Sigmoid colon (tissue), 7 donors: ENCODE data around the gene TMEM30A. TPM values are rescaled to one million over a fixed set of nuclear protein-coding genes. Genes with fewer than 3 reads are reported as not detected.

Experiments
- DNase-seq: peaks from one replicate; pipeline ENCODE4 v3.0.0-alpha.2; 2019
- H3K27ac ChIP-seq, 4 donors: fragments of 200-600 bp; sonication (generic); one replicate each; pipeline ENCODE4 v1.5.1; 2016 to 2019; ENCODE audit warnings: mild to moderate bottlenecking in 1 of 4
- H3K27me3 ChIP-seq, 3 donors: fragments of 200-600 bp; sonication (generic); one replicate each; pipeline ENCODE4 v1.5.1; 2019; ENCODE audit warnings: mild to moderate bottlenecking in 1 of 3
- H3K36me3 ChIP-seq, 4 donors: fragments of 200-600 bp; sonication (generic); one replicate each; pipeline ENCODE4 v1.5.1; 2016 to 2019
- H3K4me1 ChIP-seq, 4 donors: fragments of 200-600 bp; sonication (generic); one replicate each; pipeline ENCODE4 v1.5.1; 2017 to 2019
- H3K4me3 ChIP-seq, 4 donors: fragments of 200-600 bp; sonication (generic); one replicate each; pipeline ENCODE4 v1.5.1; 2017 to 2019; ENCODE audit warnings: mild to moderate bottlenecking in 2 of 4, moderate library complexity in 1 of 4
- H3K9me3 ChIP-seq, 4 donors: fragments of 200-600 bp in 3 of 4; sonication (generic) in 3 of 4; one replicate each; pipeline versions ENCODE4 v1.5.1 to v1.6.1; 2013 to 2019
- EP300 ChIP-seq, 4 donors: sonication (generic); formaldehyde crosslinking; IDR thresholded peaks; one replicate each; pipeline ENCODE4 v1.6.1; 2017; ENCODE audit warnings: antibody characterized with exemption in 4 of 4
- POLR2A ChIP-seq, 2 donors: fragments of 450-650 bp; IDR thresholded peaks; one replicate each; pipeline ENCODE4 v1.6.1; 2016; ENCODE audit warnings: antibody characterized with exemption in 2 of 2, mild to moderate bottlenecking in 2 of 2, moderate library complexity in 2 of 2
- POLR2AphosphoS5 ChIP-seq, 4 donors: sonication (generic); formaldehyde crosslinking; IDR thresholded peaks; one replicate each; pipeline ENCODE4 v1.6.1; 2017; ENCODE audit warnings: antibody characterized with exemption in 4 of 4
- WGBS, 2 donors: extraction: QIAGEN DNeasy Blood & Tissue Kit; methylation state at CpG; one replicate each; pipeline ENCODE4 v1.1.7; 2013; 5-methylcytosine and 5-hydroxymethylcytosine counted together
- intact Hi-C: fragments of 100-400 bp; cut with DNase I; formaldehyde crosslinking; loops from one replicate; pipeline ENCODE4 v1.15.1; 2023
- polyA plus RNA-seq, 3 donors: library from polyadenylated mRNA; stranded (reverse); fragments of 200-250 nt; gene quantifications; one replicate each; pipeline ENCODE4 v1.2.3, GENCODE V29; 2013
- total RNA-seq, 4 donors: library from RNA; depleted of rRNA; stranded (reverse); fragments of >200 nt; gene quantifications; one replicate each; pipeline ENCODE4 v1.1.0, GENCODE V29; 2016
- TF ChIP-seq, protein P1 (sequence below), 4 experiments: fragments of 450-650 bp in 3 of 4; fragments of 200-600 bp in 1 of 4; IDR thresholded peaks; one replicate each; pipeline ENCODE4 v1.5.1; 2016 to 2019; ENCODE audit warnings: antibody characterized with exemption in 4 of 4, mild to moderate bottlenecking in 3 of 4, moderate library complexity in 2 of 4
- donor health status: healthy with polysubstance abuse.
- donor health status: Bipolar disorder and iron deficiency.
- donor health status: healthy.

Gene TMEM30A
- total and polyA plus RNA-seq, 7 donors, result 10.8 to 95.6 (median 69.5) TPM

DNA sequence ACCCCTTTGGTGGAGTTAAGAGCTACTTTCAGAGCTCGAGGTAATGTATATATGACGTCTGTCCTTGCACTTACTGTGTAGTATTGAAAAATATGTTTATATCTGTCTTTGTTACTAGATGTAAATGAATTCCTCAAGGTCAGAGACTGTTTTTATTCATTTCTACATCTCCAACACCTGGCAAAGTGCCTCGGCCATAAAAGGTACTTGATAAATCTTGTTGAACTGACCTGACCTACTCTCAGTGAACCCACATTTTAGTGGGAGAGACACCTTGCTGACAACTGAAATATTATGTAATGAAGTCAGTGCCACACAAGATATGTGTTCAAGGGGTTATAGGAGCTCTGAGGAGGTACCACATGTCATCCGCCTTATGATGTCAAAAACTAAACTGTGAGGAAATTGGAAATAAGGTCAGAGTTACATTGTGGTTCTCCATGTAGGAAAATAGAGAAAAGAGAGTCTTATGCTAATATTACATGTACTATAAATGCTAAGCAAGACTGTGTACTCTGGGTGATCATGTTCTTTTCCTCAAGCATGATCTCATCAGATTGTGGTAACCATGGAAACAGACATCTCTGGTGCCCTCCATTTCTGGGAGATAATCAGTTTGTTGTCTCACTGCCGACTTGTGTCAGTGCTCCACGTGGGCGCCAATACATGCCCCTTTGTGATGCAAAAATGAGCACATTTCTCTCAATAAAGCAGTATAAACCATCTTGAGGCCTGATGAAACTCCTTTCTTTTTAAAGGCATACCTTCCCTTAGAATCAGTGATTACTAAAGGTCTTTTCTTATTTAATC, 5.7 kb upstream of the TMEM30A start:
- TF ChIP-seq, protein P1, sequence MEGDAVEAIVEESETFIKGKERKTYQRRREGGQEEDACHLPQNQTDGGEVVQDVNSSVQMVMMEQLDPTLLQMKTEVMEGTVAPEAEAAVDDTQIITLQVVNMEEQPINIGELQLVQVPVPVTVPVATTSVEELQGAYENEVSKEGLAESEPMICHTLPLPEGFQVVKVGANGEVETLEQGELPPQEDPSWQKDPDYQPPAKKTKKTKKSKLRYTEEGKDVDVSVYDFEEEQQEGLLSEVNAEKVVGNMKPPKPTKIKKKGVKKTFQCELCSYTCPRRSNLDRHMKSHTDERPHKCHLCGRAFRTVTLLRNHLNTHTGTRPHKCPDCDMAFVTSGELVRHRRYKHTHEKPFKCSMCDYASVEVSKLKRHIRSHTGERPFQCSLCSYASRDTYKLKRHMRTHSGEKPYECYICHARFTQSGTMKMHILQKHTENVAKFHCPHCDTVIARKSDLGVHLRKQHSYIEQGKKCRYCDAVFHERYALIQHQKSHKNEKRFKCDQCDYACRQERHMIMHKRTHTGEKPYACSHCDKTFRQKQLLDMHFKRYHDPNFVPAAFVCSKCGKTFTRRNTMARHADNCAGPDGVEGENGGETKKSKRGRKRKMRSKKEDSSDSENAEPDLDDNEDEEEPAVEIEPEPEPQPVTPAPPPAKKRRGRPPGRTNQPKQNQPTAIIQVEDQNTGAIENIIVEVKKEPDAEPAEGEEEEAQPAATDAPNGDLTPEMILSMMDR (IDR thresholded peaks at IDR 0.05), result no peak
- TF ChIP-seq EP300 (IDR thresholded peaks at IDR 0.05) (no peak), POLR2A (IDR thresholded peaks at IDR 0.05) (no peak), POLR2AphosphoS5 (IDR thresholded peaks at IDR 0.05) (no peak)
- H3K27ac ChIP-seq, result peak overlapping the region in 2 of 4 donors; percentile 6 to 34
- no peaks in the 10 kb centered on the region for H3K9me3 ChIP-seq
- WGBS, 2 donors, result 79 to 83% methylated on average over 7 of the region's 7 CpGs
- no peaks in the 10 kb centered on the region for H3K27me3 ChIP-seq
- intact Hi-C loops, result no loop called here
- no peaks in the 10 kb centered on the region for H3K36me3 ChIP-seq
- DNase-seq, result no peak
- H3K4me1 ChIP-seq, result peaks cover 0 to 15% (median 6%) of the 10 kb centered on the region in 4 donors
- H3K4me3 ChIP-seq, result no peak overlapping the region

DNA sequence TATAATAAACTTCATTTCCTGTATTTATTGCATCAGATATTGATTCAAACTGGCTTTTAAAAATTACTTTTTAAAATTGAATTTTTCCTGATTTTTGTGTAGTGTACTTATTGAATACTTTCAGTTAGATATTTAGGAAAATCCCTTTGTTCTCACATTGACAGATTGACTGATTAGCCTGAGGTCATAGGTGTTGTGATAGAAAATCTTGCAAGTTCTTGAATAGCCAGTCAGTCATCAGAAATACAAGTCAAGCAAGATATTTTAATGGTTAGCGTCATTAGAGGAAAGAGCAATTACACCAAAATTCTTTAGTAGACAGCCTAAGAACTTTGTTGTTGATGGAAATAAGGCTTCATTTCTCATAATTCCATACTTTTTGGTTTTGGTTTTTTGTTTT, 3.4 kb upstream of the TMEM30A start:
- H3K9me3 ChIP-seq, result no peaks in the 10 kb centered on the region
- H3K36me3 ChIP-seq, result no peaks in the 10 kb centered on the region
- DNase-seq, result no peak
- H3K27ac ChIP-seq, result no peak overlapping the region
- intact Hi-C loops, result loop anchor here (5.0 kb wide), 1 partner anchor 204 kb away; the partner anchor contains the start of gene FILIP1
- H3K4me1 ChIP-seq, result peaks cover 0 to 26% (median 8%) of the 10 kb centered on the region in 4 donors
- TF ChIP-seq, protein P1 (IDR thresholded peaks at IDR 0.05), result no peak
- TF ChIP-seq POLR2A (IDR thresholded peaks at IDR 0.05), result no peak
- TF ChIP-seq EP300 (IDR thresholded peaks at IDR 0.05), result no peak
- TF ChIP-seq POLR2AphosphoS5 (IDR thresholded peaks at IDR 0.05), result no peak
- no peaks in the 10 kb centered on the region for H3K27me3 ChIP-seq
- H3K4me3 ChIP-seq, result no peak overlapping the region
- 96 to 99% methylated on average over 1 of the region's 1 CpG for WGBS, 2 donors

DNA sequence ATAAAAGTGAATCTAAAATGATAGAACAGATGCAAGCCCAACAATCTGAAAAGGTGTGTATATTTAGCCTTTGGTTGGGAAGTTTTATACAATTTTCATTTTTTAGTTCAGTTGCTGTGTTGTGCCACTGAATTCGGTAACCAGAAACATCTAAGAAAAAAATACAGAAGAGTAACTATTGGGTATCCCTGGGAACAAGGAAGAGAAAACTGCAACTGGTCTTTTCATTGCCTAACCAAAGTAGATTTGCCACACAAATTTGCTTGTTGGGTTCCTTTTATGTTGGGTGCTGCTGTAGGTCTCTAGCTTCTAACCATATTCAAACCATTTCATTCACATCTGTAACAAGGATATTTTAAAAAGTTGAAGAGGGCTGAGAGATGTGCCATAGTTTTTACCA, 2.8 kb upstream of the TMEM30A start:
- H3K27ac ChIP-seq, result no peak overlapping the region
- no peak overlapping the region for H3K4me3 ChIP-seq
- intact Hi-C loops, result loop anchor here (5.0 kb wide), 1 partner anchor 205 kb away; the partner anchor contains the start of gene FILIP1
- WGBS, 2 donors, result 85 to 92% methylated on average over 1 of the region's 1 CpG
- DNase-seq, result no peak
- peaks cover 0 to 32% (median 14%) of the 10 kb centered on the region in 4 donors for H3K4me1 ChIP-seq
- no peaks in the 10 kb centered on the region for H3K9me3 ChIP-seq
- no peaks in the 10 kb centered on the region for H3K36me3 ChIP-seq
- no peaks in the 10 kb centered on the region for H3K27me3 ChIP-seq
- TF ChIP-seq POLR2A (IDR thresholded peaks at IDR 0.05), result no peak
- TF ChIP-seq, protein P1 (IDR thresholded peaks at IDR 0.05), result no peak
- TF ChIP-seq EP300 (IDR thresholded peaks at IDR 0.05), result no peak
- no peak for TF ChIP-seq POLR2AphosphoS5 (IDR thresholded peaks at IDR 0.05)

DNA sequence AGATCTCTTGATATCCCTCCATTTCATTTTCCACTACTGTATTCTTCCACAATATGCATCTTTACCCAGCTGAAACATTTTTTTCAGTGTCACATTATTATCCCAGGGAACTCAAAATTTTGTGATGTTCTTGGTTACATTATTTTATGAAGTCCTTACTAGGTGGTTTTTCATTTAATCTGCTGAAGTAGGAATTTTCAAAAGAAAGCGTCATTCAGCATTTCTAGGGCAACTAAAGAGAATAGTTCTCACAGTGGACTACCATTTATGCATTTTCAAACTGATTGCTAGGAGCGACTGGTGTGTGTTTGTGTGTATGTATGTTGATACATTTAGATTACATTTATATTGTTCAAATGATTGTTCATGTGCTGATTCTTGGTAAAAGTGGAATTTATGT, 2.4 kb upstream of the TMEM30A start:
- no peak for DNase-seq
- TF ChIP-seq, protein P1 (IDR thresholded peaks at IDR 0.05), result no peak
- no peak for TF ChIP-seq POLR2A (IDR thresholded peaks at IDR 0.05)
- TF ChIP-seq EP300 (IDR thresholded peaks at IDR 0.05), result no peak
- no peak for TF ChIP-seq POLR2AphosphoS5 (IDR thresholded peaks at IDR 0.05)
- Histone ChIP-seq H3K4me1 (peaks cover 0 to 35% (median 18%) of the 10 kb centered on the region in 4 donors), H3K27ac (no peak overlapping the region), H3K36me3 (no peaks in the 10 kb centered on the region), H3K9me3 (no peaks in the 10 kb centered on the region), H3K27me3 (no peaks in the 10 kb centered on the region), H3K4me3 (no peak overlapping the region)
- WGBS, 2 donors, result 90 to 97% methylated on average over 2 of the region's 2 CpGs
- intact Hi-C loops, result loop anchor here (5.0 kb wide), 1 partner anchor 205 kb away; the partner anchor contains the start of gene FILIP1
